ENCODE data around the gene PHF12.

DNA sequence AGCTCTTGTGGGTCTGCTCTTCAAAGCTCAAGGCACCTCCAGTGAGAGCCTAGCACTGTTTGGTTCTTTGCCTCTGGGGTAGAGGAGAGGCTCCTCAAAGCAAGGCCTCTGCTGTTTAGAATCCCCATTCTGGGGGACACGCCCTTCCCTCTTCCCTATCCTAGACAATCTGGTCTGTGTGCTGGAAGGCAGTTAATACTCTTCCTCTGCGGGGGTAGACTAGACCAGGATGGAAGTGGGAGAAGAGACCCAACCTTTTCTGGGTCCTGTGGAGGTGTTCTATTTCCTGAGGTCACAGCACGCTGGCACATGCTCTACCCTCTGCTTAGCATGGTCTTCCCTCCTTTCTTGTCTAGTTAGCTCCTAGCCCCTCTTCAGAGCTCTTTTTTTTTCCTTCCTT is 88.8 kb downstream of the PHF12 start:
- TF ChIP-seq, protein P1, sequence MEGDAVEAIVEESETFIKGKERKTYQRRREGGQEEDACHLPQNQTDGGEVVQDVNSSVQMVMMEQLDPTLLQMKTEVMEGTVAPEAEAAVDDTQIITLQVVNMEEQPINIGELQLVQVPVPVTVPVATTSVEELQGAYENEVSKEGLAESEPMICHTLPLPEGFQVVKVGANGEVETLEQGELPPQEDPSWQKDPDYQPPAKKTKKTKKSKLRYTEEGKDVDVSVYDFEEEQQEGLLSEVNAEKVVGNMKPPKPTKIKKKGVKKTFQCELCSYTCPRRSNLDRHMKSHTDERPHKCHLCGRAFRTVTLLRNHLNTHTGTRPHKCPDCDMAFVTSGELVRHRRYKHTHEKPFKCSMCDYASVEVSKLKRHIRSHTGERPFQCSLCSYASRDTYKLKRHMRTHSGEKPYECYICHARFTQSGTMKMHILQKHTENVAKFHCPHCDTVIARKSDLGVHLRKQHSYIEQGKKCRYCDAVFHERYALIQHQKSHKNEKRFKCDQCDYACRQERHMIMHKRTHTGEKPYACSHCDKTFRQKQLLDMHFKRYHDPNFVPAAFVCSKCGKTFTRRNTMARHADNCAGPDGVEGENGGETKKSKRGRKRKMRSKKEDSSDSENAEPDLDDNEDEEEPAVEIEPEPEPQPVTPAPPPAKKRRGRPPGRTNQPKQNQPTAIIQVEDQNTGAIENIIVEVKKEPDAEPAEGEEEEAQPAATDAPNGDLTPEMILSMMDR (IDR thresholded peaks at IDR 0.05), result no peak
- no peak for TF ChIP-seq POLR2AphosphoS5 (IDR thresholded peaks at IDR 0.05; ENCODE audit: low read depth, low read length)
